ENCODE measurements around the gene AARS2.
A peak's percentile ranks its signal among the peaks of the same experiment; 100 is the strongest.

Gene AARS2

DNA sequence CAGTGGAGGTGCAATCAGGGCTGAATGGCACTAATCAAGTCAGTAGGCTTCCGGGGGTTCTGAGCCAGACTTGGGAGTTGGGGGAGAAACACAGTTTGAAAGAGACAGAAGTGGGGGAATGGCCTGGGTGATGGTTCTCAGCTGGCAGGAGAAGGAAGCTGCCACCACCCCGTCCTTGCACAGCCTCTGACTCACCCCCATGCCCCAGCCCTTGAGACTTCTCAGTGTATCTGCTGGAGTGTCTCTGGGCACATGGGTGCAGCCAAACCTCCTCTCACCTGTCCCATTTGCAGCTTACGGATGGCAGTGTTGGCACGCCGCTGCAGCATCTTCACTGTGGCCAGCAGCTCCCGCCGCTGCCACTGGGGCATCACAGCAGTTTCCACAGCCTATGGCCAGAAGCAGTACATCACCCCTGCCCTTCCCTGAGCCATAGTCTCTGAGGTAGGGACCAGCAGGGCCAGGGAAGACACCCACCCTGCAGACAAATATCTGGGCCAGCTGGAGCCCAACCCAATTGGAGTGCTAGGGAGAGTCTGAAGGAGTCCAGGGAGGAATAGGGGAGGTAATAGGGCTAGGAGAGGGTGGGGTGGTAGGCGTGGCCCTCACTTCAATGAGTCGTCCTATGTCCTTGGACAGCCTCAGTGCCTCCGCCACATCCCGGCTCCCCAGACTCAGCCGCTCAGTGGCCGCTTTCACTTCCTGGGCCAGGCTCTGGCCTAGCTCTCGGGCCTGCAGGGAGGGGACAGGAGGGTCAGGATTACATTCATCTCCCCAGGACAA is 11.2 kb downstream of the AARS2 start:
- DNase-seq (ENCODE audit: low read depth in 2 of 3, low spot score in 1 of 3): no peak

DNA sequence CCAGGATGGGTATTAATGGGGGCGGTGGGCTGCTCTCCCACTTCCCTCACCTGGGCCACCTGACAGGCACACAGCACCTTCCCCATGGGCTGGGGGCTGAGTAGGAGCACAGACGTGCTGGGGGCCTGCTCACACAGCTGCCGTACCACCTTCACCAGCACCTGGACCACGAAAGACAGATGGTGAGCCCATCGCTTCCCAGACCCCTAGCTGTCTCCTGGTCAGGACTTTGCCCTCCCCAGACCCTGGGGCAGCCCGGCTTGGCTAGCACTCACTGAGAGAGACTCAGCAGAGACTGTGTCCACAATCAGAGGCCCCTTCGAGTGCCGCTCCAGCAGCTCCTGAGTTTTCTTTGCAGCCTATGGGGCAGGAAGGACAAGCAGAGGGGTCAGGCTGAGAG is 12.0 kb downstream of the AARS2 start:
- DNase-seq (ENCODE audit: low read depth in 2 of 3, low spot score in 1 of 3): no peak

DNA sequence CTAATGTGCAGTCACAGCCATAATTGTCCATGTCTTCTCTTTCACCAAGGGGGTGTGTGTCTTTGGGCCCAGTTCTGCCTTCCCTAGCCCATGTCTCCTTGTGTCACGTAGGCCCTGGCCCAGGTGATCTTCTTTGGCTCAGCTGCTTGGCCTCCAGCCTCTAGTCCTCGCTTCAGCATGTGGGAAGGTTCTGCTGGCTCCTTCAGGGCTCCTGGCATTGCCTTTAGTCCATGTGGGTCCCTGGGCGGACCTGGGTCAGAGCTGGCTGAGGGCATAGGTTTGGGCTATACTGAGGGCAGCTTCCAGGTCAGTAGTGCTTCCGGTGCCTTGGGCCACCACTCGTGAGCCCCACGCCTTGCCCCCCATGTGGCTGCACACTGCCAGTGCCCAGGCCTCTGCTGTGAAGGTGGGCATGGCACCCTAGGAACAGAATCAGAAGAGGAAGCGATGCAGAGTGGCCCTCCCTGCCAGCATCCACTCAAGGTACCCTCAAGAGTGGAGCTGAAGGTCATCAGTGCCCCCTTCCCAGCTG is 12.8 kb downstream of the AARS2 start:
- DNase-seq (ENCODE audit: low read depth in 2 of 3, low spot score in 1 of 3): no peak

DNA sequence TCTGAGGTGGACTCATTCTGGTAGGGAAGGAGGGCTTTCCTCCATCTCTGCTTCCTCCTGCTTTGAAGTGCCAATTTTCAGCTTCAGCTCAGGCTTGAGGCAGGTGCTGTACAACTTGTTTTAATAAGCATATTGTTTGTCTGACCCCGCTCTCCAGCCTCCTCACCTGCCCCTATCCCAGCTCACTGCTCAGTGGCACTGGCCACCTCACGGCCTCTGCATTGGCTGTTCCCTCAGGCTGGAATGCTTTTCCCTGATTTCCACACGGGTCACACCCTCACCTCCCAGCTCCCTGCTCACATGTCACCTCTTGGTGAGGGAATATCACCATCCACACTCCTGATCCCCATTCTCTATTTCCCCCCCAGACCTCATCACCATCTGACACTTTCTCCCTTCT is 14.3 kb downstream of the AARS2 start:
- no peak for DNase-seq (ENCODE audit: low read depth in 2 of 3, low spot score in 1 of 3)

DNA sequence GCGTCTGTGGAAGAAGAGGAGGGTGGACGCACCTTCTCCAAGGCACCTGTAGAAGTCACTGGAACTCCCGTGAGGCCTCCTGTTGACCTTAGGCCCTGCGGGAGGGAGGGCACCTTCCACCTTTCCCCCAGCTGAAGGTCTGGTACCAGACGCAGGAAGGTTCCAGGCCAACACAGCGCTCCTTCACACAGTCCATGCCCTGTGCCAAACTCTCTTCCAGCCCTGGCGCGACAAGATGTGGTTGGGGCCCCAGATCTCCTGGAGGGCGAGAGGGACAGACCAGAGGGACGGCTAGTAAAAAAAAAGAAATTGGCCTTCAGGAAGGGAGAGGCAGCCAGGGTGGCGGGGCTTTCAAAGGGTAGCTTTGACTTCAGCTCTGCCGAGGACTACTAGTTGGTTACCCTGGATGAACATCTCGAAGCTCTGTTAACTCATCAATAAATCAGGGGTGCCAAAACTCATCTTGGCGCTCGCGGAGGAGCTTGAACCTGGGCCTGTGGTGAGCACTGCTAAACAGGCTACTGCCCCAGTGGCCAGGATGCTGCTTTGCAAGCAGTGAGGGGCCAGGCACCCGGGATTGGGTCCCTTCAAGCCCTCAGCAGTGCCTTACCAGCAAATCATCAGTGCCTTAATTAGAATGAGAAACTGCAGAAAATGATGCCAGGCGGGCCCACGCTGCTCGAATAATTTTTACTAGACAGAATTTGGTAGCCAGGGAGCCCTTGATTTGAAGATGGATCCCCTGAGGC is 14.9 kb downstream of the AARS2 start:
- no peak for DNase-seq (ENCODE audit: low read depth in 2 of 3, low spot score in 1 of 3)

DNA sequence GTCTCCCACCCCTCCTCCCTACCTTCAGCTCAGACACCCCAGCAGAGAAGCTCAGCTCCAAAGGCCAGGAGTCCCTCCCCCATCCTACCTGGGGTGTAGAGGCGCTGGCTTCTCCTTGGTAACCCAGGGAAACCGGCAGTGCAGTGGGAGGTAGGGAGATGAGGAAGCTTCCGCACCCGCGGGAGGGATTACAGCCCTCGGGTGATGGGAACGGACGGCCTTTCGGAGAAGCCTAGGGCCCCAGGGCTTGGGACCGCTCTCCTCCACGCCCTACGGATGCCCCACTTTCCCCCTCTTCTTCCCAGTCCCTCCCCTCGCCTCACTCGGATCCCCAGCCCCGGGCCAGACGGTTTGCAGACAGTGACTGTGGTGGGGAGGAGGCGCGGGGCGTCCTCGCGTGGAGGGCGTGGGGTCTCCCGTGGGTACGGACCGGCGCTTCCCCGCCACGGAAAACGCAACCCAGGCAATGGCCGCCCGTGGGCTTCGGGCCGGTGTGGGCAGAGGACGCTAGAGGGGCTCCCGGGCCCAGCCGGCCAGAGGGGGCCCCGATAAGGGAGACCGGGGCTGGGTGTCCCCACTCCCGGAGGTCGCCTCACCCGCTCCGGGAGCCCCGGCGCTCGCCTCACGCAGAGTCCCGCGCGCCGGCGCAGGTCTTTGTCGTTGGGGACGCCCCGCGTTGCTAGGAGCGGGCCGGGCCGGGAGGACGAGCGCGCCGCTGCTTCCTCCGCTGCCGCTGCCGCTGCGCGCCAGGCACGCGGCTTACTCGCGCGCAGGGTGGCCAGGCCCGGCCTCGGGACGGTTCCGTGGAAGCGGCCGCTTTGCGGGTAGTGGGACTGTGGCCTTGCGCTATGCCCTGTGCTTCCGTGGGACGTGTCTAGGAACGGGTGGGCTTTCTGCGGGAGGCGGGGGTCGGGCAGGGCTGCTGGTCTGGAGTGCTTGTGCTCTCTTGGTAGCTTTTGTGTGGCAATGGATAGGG is 15.8 kb downstream of the AARS2 start:
- peak; percentile 21 to 38 (median 21) for DNase-seq (ENCODE audit: low read depth in 2 of 3, low spot score in 1 of 3)

DNA sequence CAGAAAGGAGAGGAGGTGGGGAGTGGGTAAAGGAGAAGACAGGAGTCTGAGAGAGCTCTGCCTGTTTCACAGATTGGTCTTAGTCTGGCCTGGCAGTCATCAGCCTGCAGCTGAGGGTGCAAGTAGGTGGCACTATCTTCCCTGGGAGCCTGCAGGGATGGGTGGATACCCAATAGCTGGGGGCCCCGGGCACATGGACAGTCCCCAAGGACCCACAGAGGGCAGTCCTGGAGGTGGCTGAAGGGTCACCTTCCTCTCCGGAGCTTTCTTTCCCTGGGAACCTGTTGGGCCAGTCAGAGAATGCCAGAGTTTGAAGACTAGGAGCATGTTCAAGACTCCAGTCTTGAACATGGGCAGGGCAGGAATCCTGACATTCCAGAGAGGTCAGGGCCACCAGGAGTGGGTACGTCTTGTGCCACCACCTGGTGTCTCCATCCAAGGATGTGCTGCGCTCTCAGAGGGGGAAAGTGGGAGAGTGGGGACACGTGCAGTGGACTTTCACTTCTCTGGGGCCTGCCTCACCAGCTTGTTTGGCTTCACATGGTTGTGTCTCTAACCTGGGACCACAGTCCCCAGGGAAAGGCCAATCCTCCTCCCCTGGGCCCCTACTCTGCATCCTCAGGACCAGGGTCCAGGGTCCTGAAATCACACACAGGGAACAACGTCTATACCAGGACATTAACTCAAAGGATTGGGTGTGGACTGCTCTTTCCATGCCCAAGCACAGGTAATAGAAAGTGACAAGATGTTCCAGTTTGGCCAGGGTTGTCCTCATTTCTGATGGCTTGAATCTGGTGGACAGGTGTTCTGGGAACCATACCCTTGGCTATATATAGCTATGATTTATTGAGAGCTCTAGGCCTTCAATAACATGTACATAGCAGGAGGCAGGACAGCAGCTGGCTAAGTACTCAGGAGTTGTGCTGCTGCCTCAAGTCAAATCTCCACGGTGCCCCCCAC is 18.0 kb downstream of the AARS2 start:
- DNase-seq (ENCODE audit: low read depth in 2 of 3, low spot score in 1 of 3): no peak

DNA sequence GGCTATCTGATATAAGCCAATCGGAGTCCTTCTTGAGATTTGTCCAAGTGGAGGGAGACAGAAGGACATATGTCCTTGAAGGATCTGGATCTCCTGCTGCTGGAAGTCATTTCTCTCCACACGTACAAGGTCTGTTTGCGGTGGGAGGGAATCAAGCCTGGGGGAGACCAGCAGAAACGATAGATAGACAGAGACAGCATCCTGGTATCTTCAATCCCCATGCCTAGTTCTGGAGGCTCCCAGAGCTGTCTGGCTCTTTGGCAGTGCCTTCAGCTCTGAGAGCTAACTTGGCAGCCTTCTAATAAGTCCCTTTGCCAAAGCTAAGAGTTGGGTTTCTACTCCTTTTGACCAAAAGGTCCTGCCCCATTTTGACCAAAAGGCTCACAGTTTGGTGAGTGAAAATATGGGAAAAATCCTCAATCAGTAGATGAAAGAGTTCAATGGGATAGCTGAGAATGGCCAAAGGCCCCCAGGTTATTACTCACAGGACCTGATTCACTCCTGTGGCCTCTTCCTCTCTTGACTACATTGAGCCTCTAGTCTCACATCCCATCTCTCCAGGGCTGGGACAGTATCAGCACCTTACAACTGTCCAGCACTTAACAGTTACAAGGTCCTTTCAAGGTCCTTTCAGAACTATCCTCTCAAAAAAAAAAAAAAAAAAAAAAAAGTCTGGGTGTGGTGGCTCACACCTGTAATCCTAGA is 20.3 kb downstream of the AARS2 start:
- no peak for DNase-seq (ENCODE audit: low read depth in 2 of 3, low spot score in 1 of 3)

DNA sequence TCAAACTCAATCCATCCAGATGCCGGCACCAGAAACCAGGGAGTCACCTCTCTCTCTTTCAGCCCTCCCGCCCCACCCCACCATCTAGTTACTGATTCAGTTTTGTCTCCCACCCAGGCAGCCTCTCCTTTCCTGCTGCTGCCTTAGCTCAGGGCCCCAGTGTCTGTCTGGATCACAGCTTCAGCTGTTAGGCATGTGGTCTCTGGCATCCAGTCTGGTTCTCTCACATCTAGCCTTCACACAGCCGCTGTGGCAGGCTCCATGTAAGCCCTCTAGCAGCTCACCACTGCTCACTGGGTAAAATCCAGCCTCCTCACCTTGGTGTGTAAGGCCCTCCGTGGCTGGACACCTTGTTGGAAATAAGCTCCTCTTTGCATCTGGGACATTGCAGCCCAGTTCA is 21.3 kb downstream of the AARS2 start:
- no peak for DNase-seq (ENCODE audit: low read depth in 2 of 3, low spot score in 1 of 3)

DNA sequence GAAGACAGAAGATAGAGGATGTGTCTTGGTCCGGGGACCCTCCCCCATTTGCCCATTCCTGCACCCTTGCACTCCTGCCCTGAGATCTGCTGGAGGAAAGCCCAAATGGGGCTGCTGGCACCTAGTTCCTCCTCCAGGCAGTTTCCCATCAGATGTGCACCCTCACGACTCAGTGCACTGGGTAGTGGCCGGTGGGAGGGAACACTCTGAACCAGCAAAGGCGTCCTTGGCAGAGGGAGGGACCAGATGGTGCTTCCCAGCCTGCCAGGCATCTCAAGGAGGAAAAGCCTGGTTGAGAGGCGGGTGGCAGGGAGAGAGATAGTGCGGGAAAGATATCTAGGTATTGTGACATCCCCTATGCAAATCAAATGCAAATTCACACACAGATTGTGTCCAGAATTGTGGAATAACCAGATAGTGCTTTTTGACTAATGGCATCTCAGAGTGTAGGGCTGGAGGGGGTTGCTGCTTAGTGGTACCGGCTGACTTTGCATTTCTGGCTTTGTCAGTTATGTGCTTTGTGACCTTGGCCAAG is 23.4 kb downstream of the AARS2 start:
- DNase-seq (ENCODE audit: low read depth in 2 of 3, low spot score in 1 of 3): no peak

DNA sequence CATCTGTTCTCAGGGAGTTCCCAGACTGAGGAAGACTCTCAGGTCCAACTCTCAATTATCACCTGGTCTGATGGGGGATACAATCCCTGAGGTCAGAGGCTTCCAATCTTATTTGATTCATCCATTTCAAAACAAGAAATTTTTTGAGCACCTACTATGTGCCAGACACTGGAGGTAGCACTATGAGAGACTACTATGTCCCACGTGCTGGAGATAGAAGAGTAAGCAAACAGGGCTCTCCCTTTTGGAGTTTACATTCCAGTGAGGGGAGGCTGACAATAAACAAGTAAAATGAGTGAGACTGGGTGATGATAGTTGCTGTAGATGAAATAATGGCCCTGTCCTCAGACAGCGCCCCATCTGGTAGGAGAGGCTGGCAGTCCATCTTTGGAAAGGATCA is 26.4 kb downstream of the AARS2 start:
- no peak for DNase-seq (ENCODE audit: low read depth in 2 of 3, low spot score in 1 of 3)

DNA sequence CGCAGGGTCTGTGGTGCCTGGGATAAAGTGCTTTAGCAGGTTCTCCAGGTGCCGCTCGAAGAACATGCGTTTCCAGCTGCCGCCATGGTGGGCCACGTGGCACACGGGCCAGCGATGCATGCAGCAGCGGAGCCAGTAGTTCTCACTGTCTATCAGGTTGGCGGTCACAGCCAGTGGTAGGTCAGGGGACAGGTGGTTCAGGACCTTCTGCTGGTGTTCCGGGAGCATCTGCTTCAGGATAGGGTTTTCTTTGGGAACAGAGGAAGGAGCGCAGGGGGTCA is 26.9 kb downstream of the AARS2 start:
- no peak for DNase-seq (ENCODE audit: low read depth in 2 of 3, low spot score in 1 of 3)

DNA sequence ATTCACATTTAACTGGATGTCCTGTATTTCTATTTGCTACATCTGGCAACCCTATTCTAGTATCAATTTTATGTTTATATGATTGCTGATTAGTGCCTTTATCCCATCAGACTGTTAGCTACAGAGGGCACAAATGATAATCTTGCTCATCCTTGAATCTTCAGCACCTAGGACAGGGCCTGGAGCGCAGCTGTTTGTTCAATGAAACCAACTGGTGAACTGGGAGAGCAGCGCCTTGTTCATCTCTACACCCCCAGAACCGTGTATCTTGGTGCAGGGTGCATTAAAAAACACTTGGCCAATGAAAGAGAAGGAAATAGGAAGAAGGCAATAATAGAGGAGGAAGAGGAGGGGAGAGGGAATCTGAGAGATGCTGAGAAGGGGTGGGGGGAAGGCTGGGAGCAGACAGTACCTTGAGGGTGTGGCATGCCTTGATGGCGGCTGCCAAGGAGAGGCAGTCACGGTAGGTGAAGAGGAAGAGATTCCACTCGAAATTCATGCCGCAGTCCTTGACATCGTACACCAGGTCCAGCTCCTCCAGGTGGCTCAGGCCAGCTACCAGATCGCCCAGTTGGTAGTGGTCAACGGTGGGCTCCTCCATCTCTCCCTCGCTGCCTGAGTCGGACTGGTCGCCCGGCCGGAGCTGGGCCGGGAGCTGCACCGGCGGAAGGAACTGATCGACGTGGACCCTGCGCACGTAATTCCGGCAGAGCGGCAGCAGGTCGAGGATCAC is 27.4 kb downstream of the AARS2 start:
- no peak for DNase-seq (ENCODE audit: low read depth in 2 of 3, low spot score in 1 of 3)

DNA sequence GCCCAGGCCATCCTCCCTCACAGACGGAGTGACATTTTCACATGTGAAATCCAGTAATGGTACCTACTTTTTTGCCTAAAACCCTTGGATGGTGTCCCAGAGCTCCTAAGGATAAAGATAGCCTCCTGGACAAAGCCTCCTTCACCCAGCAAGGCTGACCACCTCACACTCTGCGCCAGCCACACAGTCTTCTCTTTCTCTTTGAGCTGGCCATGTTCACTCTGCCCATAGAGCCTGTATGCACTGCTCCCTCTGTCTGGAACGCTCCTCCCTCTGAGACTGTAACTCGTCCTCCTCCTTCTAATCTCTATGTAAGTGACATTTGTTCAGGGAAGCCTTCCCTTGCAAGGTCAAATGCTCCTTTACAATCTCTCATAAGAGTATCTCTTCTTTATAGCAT is 28.3 kb downstream of the AARS2 start:
- no peak for DNase-seq (ENCODE audit: low read depth in 2 of 3, low spot score in 1 of 3)

DNA sequence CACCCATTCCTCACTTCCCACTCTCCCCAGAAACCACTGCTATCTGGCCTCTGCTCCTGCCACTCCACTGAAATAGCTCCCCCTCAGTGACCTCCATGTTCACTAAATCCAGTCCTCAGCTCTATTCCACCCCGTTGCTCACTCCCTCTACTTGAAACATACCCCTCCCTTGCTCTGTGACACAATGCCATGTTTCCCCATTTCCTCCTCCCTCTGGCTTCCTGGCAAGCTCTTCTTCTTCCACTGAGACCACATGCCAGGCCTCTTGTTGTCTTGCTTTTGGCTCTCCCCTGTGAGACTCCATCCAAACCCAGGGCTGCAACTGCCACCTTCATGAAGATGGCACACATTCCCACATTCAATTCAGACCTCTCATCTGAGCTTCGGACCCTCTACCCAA is 29.0 kb downstream of the AARS2 start:
- DNase-seq (ENCODE audit: low read depth in 2 of 3, low spot score in 1 of 3): no peak

DNA sequence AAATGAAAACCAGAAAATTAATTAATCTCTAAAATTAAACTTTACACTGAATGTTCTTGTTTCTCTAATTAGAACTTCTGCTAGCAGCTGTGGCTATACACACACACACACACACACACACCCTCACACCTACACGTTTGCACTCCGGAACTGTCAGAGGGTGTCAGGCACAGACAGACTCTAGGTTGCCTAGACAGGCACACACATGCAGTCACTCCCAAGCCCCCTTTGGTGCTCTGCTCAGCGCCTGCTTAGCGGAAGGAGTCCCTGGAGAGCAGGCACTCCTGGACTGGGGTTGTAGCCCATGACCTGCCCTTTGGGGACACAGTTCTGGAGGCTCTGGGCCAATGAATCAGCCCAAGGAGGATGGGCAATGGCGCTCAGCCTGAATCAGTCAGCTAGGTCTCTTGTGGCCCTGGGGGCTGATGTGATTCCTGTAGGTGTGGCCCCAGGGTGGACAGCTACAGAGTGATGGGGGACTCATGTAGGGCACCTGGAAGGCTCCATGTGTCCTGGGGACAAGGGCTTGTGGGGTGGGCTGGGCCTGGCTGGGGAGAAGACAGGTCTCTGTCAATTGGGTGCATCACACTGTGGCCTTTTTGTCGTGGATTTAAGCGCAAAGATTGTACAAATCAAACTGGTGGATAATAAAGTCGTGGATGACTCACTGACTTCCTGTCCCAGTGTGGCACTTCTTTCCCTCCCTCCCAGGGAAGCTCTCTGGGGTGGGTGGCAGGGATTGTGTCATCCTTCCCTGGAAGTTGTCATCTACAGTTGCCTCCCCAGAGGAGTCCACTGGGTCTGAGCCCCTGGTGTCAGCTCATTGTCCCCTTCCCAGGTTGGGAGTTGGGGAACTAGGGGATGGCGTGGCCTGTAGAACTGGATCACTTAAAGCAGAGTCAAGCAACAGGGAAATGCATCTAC is 34.1 kb downstream of the AARS2 start:
- no peak for DNase-seq (ENCODE audit: low read depth in 2 of 3, low spot score in 1 of 3)

DNA sequence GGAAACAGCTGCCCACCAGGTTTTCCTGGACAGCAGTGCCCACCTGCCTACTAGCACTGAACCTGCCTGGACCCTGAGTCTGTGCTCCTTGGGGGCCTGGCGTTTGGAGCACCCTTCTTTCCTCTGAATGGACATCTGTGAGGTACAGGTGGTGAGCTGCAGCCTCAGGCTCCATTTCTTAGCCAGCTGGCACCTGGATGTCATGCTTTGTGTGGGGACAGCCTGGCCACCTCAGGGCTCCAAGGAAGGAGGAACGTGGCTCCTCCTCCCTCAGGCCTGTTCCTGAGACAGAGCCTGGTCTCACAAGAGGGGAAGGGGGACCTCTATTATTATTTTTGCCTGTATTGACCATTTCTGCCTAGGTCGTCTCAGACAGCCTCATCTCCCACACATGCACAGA is 34.8 kb downstream of the AARS2 start:
- DNase-seq (ENCODE audit: low read depth in 2 of 3, low spot score in 1 of 3): no peak

DNA sequence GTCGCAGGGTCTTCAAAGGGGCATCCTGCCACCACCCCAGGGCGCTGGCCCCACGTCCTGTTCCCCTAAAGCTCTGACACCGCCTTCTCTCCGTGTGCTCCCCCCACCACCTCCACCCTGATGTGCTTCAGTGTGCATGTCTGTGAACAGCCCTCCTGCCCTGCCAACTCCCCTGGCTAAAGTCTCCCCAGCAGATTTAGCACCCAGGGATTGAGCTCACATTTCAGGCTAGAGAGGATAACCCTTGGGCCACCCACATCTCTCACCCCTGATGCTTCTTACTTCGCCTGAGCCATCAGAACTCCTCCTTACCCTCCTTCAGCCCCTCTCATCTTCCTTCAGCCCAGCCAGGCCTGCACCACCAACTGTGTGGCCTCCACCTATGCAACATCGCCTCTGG is 35.4 kb downstream of the AARS2 start:
- DNase-seq (ENCODE audit: low read depth in 2 of 3, low spot score in 1 of 3): no peak

Data from stimulated activated CD4-positive, alpha-beta T cell treated with anti-CD3 and anti-CD28 coated beads, Interleukin-12 subunit alpha, Interleukin-12 subunit beta, amount 100 ng/mL, for 48 hours (primary cell).